C1 segment of cervical spinal cord (tissue), 14 donors: ENCODE measurements around the gene E4F1.
A peak's percentile ranks its signal among the peaks of the same experiment; 100 is the strongest.
"Not testable (repeated sequence)": the region's sequence is repeated elsewhere in the genome, so short reads cannot be mapped to it uniquely, and the experiment has no call there.

ENCODE experiments used
- DNase-seq, 14 donors: peaks; one replicate each; lab custom pipeline; 2025; lab: John Stamatoyannopoulos, UW

Gene E4F1

GRCh38 chr16:2190002-2190658 lies 33.3 kb upstream of the E4F1 start:
- no peak for DNase-seq

- DNase-seq: peak in 9 of 14 donors; percentile 7 to 68 (median 34)
Observed at GRCh38 chr16:2190659-2191445, 32.5 kb upstream of the E4F1 start.

GRCh38 chr16:2191446-2191706 lies 32.0 kb upstream of the E4F1 start:
- DNase-seq: peak in 1 of 14 donors; percentile 50

GRCh38 chr16:2194166-2194834 lies 29.1 kb upstream of the E4F1 start:
- no peak for DNase-seq

GRCh38 chr16:2194852-2195321 lies 28.5 kb upstream of the E4F1 start:
- peak in 1 of 14 donors; percentile 40 for DNase-seq

GRCh38 chr16:2195322-2196161 lies 27.8 kb upstream of the E4F1 start:
- DNase-seq: no peak

- DNase-seq: no peak
Observed at GRCh38 chr16:2196162-2196980, 27.0 kb upstream of the E4F1 start, which contains the start of gene CASKIN1. Gene CASKIN1, minus strand, starts transcription at chr16:2196605. Its CDS starts 173 bp downstream, at chr16:2196432.

GRCh38 chr16:2196981-2197511 lies 26.3 kb upstream of the E4F1 start:
- DNase-seq: no peak

- no peak for DNase-seq
Observed at GRCh38 chr16:2197765-2198164, 25.6 kb upstream of the E4F1 start.

- DNase-seq: no peak
Observed at GRCh38 chr16:2198283-2198682, 25.1 kb upstream of the E4F1 start.

- DNase-seq: no peak
Observed at GRCh38 chr16:2199095-2199494, 24.3 kb upstream of the E4F1 start.

GRCh38 chr16:2199621-2200139 lies 23.7 kb upstream of the E4F1 start:
- DNase-seq: no peak

GRCh38 chr16:2200313-2200712 lies 23.1 kb upstream of the E4F1 start:
- DNase-seq: no peak

GRCh38 chr16:2203119-2203688 lies 20.2 kb upstream of the E4F1 start:
- DNase-seq: not testable (repeated sequence)

- DNase-seq: no peak
Observed at GRCh38 chr16:2204416-2205103, 18.8 kb upstream of the E4F1 start.

- peak; percentile 58 to 99 (median 90) for DNase-seq
Observed at GRCh38 chr16:2205104-2205966, 18.1 kb upstream of the E4F1 start, which contains the start of gene MLST8. Gene MLST8, plus strand, starts transcription at chr16:2205454. Its CDS starts 632 bp downstream, at chr16:2206086.

GRCh38 chr16:2205967-2206313 lies 17.5 kb upstream of the E4F1 start:
- DNase-seq: peak in 1 of 14 donors; percentile 55

GRCh38 chr16:2206420-2206779 lies 17.0 kb upstream of the E4F1 start:
- no peak for DNase-seq
